GF-D8 (cell line): Measurements from ENCODE around the gene ACADL.
"Not testable (repeated sequence)": the region's sequence is repeated elsewhere in the genome, so short reads cannot be mapped to it uniquely, and the experiment has no call there.

ENCODE experiments used
- DNase-seq: peaks from one replicate; lab custom pipeline; 2025; lab: John Stamatoyannopoulos, UW

The ACADL gene

DNA sequence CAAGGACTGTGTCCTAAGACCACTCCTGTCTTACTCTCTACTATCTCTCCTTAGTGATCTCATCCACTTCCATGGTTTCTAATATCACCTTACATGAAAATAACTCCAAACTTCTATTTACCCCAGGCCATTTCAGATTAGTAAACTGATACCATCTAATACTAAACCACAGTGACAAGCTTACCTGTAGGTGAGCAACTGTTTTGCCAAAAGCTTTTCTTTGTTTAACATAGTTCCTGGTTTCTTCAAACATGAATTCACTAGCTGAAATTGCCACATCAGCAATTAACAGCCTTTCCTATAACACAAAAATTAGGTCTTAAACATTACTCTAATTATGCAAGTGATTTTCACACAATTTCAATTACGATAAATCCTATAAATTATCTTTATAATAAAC lies 22.1 kb downstream of the ACADL start:
- no peak for DNase-seq

DNA sequence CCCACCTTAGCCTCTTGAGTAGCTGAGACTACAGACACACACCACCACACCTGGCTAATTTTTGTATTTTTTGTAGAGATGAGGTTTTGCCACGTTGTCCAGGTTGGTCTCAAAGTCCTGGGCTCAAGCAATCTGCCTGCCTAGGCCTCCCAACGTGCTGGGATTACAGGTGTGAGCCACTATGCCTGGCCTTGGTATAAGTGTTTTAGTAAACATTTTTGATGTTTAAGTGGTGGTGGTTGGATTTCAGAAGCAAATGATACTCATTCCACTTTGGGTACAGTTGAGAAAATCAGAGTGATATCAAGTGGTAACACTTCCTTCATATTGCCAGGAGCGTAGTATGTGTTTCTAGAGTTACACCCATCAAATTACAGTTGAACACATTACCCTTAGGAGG lies 25.4 kb downstream of the ACADL start:
- no peak for DNase-seq

DNA sequence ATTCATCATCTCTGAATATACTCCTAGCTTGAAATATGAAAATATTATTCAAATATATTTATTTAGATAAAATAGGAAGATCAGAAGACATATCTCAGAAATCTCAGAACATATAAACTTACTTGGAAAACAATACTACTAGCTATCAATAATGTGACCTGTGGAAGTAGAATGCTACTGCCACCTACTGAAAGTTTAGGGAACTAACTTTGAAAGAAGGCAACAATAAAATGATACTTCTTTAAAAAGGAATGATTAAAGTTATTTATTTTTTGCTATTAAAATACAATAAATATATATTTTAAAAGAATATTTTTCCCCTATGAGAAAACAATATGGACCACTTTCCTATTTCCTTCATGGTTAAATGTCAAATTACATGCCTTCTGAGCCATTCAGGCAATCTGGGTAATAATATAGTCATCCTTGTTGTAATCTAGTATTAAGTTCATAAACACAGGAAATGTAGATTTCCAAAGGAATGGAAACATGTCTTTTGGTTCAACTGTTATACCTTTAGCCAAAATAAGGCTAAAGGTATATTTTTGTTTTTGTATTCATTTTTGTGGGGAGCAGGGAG lies 26.0 kb downstream of the ACADL start:
- DNase-seq: no peak

DNA sequence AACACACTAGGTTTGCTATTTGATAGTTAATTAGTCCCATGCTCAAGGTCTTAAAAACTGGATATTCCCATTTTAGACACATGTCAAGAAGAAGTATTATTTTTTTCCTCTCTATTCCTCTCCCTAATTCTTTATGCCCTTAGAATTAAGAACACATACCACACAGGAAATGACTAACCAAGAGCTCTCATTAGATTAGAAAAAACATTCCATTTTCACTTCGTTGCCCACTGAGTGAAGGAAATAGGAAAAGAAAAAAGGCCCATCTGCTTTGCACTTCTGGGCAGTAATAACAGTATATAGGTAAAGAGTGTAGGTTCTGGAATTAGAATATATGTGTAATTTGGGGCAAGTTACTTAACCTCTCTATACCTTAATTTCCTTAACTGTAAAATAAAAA lies 26.9 kb downstream of the ACADL start:
- DNase-seq: no peak

DNA sequence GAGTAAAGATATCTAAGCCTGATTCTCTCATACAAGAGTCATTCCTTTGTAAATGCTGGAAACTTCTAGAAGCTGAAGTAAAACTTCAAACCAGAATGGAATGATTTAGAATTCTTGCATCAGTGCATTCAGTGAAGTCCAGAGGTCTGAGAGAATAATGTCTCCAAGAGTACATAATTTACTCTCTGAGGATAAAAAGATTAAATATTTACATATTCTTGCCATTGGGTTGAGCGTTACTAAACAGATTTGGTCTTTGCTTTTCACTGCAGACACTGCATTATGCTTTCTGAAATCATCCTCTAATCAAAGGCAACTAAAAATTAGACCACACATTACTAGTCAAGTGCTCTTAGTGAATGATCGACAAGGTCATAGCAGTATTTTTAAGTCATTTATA lies 27.5 kb downstream of the ACADL start:
- DNase-seq: no peak

DNA sequence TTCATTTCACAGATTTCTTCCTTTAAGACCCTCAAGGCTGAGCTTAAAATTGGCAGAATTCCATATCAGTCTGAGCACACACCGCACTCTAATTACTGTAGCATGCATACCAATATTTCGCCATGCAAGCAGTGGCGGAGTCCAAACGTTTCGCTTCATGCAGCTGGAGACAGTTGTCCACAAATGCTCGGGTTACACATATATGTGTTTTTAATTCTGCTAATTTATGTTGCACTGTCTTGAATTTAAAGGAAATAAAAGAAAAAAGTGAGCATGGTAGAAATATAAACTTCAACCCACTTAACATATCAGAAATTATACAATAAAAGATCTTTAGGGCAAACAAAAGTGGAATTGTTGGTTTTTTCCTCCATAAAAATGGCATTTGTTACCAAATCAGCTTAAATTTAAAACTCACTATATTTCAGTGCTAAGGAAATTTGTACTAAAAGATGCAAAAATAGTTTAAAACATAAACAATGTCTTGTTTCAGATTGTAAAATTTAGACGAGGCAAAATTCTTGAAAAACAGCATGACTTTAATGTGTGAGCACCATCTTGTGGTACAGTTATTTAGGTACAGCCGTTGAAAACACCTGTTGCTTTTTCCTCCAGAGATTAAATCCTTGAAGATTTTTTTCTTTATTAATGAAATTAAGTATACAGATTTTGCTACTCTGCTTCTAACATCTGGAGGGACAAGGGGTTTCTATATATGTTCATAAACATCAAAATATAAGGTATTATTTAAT lies 30.0 kb downstream of the ACADL start:
- peak; percentile 64 for DNase-seq

DNA sequence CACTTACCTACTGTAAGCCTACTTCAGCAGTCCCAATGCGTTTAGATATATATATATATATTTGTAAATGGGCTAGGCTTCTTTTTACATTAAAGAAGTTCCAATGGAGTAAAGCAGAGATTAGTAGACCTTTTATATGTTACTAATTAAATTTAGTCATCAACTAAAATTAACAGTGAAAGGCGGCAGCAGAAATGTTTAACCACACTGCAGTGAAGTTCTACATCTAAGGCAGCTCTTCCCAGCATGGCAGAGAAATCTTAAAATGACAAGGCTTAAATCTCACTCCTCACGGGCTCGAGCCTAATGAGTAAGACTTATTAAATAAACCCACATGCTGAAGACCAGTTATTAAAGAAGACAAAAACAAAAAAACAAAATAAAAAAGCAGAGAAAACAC lies 34.9 kb downstream of the ACADL start:
- no peak for DNase-seq

DNA sequence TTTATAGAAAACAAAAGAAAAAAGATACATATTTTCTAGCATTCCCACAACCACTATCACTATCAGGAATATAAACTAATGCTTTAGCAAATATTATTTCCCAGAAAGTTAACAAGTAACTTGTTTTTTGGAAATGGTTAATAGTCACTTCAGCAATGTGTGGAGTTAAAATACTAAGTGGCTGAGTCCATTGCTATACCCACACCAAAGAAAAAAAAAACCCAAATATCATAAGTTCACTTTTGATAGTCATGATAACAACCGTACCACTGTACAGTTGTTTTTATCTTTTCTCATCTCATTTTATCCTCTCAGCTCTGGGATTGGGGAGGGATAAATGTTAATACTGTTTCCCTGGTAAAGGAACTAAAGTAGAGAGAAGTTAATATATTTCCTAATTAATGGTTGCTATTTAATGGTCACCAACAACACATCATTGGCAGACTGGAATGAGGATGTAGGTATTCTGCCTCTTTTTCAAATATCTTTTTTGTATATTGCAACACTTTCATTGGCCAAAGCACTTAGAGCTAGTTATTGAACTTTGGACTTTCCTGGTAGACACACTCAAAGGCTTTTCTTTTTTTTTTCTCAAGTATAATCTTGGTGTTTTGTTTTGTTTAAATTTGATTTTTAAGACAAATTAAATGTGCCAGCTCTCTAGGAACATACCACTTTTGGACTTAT lies 35.7 kb downstream of the ACADL start:
- peak; percentile 29 for DNase-seq

DNA sequence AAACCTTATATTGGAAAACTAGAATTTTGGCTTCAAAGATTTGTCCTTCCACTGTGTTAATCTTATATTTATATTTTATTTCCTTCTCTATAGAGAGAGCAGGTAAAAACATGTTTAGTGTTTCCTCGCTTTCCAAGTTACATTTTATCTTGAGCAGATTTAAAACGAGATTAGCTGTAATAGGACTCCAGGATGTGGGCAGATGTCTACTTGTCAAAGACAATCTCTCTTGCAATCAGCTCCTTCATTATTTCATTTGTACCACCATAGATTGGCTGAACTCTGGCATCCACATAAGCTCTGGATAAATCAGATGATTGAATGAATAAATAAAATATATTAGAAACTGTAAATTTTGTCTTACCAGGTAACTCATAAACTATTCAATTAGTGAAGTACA lies 36.5 kb downstream of the ACADL start:
- peak; percentile 20 for DNase-seq

DNA sequence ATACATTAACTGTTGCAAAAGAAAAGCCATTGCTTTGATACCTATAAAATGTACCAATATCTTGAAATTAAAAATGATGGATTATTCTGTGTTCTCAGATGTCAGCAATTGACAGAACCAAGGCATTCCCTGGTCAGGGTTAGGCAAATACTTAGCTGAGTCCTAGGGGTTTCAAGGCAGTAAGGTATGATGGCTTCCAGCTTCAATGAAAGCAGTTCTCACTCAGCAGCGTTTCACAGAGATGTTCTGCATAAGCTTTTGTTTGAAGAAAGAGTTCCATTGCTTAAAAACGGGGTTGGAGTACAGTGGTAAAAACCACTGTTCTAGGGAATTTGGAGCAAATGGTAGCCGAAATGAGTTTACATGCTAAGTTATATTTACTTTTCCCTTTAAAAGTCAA lies 37.1 kb downstream of the ACADL start:
- no peak for DNase-seq

DNA sequence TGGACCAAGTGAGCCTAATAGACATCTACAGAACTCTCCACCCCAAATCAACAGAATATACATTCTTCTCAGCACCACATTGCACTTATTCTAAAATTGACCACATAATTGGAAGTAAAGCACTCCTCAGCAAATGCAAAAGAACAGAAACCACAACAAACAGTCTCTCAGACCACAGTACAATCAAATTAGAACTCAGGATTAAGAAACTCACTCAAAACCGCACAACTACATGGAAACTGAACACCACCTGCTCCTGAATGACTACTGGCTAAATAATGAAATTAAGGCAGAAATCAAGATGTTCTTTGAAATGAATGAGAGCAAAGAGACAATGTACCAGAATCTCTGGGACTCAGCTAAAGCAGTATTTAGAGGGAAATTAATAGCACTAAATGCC lies 41.3 kb downstream of the ACADL start:
- DNase-seq: peak; percentile 10

DNA sequence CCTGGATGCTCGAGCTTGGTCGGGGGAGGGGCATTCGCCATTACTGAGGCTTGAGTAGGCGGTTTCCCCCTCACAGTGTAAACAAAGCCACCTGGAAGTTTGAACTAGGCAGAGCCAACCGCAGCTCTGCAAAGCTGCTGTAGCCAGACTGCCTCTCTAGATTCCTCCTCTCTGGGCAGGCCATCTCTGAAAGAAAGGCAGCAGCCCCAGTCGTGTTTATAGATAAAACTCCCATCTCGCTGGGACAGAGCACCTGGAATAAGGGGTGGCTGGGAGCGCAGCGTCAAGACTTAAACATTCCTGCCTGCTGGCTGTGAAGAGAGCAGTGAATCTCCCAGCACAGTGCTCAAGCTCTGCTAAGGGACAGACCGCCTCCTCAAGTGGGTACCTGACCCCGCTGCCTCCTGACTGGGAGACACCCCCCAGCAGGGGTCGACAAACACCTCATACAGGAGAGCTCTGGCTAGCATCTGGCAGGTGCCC lies 43.6 kb downstream of the ACADL start:
- DNase-seq: not testable (repeated sequence)

DNA sequence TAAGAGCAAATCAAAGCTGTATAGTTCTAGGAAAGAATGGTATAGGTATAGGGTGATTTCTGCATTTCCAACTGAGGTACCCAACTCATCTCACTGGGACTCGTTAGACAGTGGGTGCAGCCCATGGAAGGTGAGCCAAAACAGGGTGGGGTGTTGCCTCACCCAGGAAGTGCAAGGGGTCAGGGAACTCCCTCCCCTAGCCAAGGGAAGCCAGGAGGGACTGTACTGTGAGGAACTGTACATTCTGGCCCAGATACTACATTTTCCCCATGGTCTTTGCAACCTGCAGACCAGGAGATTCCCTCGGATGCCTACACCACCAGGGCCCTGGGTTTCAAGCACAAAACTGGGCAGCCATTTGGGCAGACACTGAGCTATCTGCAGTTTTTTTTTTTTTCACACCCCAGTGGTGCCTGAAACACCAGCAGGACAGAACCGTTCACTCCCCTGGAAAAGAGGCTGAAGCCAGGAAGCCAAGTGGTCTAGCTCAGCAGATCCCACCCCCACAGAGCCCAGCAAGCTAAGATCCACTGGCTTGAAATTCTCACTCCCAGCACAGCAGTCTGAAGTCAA lies 44.1 kb downstream of the ACADL start:
- not testable (repeated sequence) for DNase-seq

DNA sequence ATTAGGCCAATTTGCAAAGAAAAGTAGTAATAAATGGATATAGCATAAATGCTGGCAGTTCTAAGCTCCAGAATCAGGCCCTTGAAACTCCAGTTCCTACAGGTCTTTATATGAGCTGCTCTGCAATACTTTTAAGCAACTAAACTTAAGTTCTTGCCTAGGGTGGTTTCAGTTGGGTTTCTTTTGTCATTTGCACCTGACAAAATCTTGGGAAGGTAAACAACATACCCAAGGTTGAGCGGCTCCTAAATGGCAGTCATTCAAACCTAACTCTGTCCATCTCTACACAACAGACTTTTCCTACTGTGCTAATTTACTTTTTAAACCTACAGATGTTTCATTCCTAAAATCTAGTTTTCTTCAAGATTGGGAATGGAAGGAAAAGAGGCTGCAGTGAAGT lies 44.8 kb downstream of the ACADL start:
- no peak for DNase-seq

DNA sequence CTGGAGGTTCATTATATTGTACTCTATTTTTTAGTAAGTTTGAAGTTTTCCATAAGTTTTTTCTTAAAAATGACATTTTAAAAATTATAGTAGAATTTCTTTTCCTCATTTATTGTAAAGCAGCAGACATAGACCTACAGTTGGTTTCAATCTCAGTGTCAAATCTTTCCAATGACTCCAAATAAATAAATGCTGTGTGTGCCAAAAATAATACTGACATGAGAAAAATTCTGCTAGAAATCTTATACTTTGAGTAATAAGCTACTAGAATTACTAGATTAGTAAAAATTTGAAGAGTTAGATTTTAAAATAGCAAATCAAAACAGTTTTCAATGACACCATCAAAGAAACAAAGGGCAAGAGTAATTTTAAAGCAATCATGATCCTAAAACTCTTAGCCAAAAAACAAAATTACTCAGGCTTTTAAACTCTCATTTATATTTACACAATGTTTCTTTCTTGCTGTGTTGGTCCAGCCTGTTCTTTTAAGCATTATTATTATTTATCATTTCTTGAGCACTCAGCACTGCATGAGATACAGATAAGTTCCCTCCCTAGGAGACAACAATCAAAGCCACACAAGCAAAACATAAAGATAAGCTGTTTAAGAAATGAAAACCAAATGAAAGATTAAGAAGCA lies 45.8 kb downstream of the ACADL start:
- DNase-seq: no peak

DNA sequence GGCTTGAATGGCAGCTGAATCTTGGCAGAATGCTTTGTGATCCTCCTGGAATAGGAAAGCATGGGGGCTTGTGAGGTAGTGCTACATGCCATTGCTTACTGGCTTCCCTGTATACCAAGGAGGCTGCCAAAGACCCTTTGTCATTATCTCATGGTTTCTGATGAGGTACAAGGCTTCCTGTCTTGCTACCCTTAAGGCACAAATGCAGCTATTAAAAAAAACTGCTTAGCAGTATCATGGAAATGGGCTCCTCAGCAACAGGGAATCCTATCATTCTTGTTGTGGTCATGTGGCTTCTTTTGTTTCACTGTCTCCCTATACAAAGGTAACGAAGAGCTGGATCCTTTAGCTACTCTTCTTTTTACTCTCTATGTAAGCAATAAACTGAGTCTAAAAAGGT lies 47.5 kb downstream of the ACADL start:
- no peak for DNase-seq

DNA sequence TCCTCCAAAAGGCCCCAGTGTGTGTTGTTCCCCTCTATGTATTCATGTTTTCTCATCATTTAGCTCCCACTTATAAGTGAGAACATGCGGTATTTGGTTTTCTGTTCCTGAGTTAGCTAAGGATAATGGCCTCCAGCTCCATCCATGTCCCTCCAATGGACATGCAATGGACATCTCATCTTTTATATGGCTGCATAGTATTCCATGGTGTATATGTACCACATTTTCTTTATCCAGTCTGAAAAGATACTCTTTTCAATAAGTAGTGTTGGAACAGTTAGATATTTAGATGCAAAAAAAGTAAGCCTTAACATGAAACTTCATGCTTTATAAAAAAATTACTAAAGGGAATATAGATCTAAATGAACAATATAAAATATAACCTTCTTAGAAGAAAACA lies 48.1 kb downstream of the ACADL start:
- DNase-seq: not testable (repeated sequence)

DNA sequence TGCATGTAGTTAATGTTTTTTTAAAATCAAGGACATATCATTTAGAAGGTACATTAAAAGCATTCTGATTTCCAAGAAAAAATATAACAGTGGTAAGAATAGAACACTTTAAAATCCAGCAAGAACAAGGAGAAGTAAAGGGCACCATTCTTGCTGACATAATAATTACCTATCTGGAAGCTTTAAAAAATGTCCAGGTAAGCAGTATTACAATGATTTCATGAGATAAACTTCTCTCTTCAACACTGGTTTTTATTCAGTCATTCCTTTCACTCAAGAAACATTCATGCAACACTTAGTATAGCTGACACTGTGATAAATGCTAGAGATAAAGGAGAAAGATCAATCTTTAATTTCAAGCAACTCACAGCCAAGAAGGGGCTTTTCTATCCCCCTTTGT lies 51.2 kb downstream of the ACADL start:
- DNase-seq: no peak

DNA sequence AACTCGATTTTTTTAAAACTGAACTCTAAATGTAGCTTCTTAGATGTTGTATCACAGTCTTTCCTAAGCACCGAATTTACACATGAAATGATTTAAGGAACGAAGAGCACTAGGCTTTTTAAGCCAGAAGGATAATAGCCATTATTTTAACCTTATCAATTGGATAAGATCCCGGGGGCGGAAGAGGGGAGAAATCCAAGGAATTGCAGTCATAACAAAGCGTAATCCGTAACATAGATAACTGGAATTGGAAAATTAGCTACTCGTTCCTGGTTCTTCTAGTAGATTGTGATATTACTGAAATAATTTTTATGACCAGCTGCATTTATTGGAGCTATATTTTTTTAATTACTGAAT lies 53.0 kb downstream of the ACADL start:
- no peak for DNase-seq

DNA sequence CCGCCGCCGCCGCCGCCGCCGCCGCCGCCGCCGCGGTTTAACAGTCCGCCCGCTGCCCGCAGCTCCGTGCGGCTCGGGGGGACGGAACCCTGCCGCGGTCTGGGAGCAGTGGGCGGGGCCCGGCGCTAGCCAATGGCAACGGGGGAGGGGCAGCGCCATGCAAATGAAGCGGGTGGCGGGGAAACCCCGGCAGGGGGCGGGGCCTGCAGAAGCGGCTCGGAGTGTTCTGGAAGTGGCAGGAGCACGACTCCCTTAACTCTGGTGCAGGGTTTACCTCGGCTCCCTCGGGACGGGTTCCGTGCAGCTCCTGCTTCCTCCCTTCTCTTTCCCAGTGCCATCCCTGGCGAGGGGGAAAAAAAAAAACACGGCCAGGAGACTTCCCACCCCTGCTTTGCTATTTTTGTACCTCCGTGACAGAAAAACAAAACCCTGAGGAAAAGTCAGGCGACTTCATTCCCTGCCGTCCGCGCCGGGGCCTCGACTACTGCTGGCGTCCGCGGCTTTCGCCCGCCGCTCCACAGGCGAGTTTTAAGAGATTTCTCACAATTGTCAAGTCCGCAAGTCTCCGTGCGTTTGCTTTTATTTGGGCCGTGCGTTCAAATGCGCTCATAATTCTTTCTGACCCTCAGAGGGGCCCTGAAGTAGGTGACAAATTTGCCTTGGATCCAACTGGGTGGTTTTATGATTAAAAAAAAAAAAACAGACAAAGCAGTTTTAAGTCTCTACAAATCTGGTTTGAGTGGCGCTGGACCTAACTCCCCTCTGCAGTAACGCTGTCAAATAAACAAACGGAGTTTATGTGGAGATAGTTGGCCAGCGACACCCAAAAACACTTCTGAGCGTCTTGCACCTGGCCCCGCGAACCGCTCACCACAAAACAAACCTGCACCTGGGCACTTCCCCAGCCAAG lies 53.7 kb downstream of the ACADL start, which contains the start of gene KANSL1L:
Gene KANSL1L (minus strand): TSS at position 101 of the 910 bp plus-strand sequence. CDS start 16,827 bp downstream, outside the sequence.
- DNase-seq: peak; percentile 89
